Fibroblast of the conjunctiva (primary cell): Measurements from ENCODE around the gene NPTX1.

Source experiments
- DNase-seq: peaks from one replicate; pipeline ENCODE4 v3.0.0-alpha.2; 2010; ENCODE audit warnings: low read depth

NPTX1 gene

DNA sequence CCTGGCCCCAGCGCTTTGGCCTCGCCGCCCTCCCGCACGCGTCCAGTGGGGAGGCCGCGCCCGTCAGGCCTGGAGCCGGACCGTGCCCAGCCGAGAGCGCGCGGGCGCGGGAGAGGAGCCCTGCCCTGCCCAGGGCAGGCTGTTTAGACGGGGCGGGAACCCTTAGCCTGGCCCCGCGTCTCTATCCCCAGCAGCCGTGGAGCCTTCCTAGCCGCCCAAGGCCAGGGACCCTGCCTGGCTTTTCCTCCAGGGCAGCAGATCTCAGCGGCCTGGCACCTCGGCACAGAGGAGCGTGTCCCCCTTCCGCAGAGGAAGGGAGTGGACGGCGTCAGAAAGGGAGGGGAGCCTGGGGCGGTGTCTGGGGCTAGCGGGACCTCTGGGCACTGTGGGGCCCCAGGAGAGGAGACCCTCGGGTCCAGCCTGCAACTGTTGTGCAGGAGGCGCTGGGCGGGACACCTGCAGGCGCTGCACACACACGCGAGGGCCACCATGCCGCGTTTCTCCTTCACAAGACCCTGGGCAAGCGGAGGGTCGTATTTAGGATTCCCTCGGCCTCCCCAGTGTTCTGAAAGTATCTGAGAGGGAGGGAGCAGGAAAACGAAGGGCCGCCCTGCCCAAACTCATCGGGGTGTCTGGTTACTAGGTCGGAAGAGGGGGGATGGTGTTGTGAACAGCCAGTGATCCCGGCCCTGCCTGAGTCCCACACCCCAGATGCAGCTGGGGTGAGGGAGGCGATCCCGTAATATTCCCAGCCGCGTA is 2.3 kb upstream of the NPTX1 start:
- no peak for DNase-seq

DNA sequence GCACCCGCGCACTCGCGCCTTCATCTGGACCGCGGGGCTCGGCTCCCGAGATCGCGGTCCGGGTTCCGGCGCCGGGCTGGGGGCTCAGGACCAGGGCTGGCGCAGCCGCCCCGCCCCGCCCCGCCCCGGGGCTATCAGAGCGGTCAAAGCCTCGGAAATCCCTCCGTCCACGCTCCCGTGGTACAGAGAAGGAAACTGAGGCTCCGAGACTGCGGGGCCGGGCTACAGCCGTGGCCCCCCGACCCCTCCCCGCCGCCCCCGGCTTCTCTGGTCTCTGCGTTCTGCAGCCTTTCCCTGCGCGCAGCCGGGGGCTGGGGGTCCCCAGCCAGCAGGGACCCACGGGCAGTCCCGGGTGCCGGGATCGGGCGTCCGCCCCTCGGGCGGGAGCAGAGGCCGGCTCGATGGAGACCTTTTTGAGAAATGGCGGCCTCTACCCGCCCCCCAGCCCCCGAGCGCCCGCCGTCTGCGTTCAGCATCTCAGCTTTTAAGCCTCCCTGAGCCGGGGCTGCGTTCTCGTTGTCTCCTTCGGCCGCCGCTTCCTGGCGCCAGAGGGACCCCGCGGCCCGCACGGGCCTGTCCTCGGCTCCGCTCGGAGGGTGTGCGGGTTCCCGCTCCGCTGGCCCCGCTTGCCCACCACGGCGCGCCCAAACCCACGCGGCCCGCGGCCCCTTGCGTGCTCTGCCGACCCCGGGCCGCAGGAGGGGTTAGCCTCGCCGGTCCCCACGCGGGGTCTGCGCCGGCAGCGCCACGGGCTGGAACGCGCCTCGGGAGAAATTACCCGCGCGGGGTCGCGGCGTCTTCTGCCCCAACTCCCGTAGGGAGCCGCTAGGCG is 1.5 kb upstream of the NPTX1 start:
- DNase-seq = no peak

DNA sequence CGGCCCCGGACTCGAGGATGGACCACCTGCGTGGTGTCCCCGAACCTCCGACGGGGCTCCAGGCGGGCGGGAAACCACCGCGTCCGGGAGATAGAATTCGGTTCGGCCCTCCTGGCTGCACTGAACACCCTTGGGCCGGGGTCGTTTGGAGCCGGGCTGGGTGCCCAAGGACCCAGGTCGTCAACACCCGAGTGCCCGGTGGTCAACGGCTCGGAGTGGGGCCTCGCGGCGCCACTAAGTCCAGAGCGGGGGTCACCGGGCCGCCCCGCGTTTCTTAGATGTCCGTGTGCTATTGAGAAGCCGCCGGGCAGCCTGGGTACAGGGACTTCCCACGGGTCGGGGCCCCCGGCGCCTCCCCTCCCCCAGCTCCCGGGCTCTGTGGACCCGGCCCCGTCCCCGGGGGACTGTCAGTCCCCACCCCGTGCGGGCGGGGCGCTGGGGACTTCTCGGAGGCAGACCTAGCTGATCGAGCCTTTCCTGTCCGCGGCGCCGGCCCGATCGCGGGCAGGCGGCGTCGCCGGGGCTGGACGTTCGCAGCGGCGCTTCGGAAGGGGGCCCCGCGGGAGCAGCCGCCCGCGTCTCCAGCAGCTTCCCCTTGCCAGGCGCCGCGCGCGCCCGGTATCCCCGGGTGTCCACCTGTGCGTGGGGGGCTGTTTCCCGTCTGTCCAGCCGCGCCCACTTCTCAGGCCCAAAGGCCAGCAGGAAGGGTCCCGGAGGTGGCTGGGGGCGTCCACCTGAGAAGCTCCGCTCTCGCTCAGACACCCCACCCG is 655 bp upstream of the NPTX1 start:
- no peak for DNase-seq

DNA sequence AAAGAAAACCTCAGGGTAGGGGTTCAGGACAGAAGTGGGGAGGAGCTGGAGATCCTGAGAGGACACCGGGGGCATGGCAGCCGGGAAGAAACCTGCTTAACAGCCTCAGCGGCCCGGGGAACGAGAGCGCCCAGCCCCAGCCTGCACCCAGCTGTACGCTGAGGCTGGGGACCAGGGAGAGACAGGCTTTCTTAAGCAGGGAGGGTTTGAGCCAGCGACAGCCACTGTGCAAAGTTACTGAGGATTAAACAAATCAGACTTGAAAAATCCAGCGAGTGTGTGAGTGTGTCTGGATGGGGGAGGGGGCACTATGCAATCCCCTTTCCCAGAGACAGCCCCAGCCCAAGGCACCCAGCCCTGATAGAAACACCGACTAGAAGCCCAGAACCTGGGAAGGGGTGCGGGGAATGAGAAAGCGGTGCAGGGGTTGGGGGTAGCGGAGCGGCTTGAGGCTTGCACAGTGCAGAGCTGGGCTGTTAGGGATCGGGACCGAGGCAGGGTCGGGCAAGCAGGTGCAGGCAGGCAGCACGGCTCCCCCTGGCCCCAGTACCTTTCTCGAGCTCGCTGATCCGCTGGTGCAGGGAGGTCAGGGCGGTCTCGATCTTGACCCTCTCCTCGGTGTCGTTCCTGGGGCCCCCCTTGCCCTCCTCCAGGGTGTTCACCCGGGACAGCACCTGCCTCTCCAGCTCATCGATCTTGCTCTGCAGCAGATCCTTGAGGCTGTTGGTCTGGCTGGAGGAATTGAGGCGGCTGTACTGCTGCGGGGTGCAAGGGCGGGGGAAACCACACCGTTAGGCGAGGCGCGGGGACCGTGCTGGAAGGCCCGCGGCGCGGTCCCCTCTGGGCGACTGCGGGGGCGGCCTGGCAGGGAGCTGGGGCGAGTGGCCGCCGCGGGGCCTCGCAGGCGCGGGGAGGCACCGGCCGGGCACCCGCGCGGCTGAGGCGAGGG is 1.2 kb downstream of the NPTX1 start:
- no peak for DNase-seq

DNA sequence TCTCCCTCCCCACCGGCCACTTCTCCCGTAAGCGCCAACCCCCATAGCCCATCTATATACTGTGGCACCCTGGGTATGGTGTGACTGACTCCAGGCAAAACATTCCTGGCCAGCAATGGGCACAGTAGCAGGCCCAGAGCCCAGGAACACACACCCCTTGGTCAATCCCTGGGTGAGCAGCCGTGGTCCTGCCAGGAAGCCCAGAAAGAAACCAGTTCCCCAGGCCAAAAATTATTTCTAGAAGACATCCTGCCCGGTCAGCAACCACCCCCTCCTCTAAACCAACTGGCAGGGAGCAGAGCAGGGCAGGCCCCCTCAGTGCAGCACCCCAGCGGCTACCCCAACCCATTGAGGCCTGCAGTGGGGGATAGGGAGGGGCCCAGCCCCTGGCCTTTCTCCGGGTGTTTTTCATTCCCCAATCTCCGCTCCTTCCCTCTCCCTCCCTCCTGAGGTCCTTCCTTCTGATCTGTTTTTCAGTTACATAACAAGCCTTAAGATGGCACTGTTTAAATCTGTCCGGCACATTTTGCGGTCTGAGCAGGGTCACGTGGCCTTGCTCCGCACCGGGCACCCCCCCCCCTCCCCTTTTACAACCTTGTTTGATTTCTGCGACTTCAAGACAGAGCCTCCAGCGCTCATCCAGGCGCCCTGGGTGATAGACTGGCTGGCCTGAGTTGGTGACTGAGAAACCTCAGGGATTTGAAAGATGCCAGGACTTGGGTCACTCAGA is 2.0 kb downstream of the NPTX1 start:
- peak; percentile 17 for DNase-seq

DNA sequence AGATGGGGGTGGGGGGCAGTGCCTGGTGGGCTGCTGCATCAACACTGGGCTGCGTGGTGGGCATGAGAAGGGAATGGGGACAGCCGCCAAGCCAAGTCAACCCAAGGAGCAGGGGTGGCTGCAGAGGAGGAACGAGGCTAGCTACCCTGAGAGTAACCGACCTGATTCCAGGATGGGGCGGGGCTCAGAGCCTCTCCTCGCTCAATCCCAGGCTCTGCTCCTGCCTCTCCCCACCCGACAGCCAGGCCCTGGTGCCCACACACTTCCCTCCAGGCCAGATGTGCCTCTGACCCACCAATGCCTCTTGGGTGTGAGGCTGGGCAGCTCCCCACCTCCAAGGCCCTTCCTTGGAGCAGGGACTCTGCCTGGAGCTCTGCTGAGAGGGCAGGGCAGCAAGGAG is 2.7 kb downstream of the NPTX1 start:
- DNase-seq = no peak

DNA sequence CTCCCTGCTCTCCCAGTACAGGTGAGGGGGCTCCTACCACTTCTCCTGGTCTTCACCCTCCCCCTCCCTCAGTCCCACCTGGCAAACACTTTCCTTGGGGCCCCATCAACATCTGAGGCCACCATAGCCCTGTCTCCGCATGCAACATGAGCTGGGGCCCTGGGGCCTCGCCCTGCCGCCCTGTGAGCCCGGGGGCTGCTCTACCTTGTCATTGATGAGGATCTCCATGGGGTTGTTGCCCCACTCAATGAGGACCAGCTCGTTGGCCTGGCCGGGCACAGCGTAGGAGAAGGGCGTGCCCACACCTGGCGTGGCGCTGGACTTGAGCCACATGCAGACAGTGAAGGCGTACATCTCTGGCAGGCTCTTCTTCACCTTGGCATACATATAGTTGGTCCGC is 3.4 kb downstream of the NPTX1 start:
- DNase-seq = no peak

DNA sequence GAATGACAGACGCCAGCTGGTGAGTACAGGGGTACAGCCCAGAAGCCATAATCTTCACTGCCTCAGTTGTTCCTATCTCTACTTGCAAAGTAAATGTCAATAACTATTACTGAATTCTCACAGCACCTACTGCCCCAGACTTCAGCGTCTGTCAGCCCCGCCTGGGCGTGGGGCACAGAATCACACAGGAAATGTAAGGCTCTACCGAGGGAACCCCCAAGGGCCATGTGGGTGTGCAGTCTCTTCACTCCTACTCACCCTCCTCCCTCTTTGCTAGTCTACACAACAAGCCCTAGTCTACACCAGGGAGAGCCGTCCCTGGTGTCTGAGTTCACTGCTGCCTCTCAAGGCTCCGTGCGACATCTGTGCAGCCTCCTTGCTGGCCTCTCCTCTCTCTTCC is 4.5 kb downstream of the NPTX1 start:
- no peak for DNase-seq

DNA sequence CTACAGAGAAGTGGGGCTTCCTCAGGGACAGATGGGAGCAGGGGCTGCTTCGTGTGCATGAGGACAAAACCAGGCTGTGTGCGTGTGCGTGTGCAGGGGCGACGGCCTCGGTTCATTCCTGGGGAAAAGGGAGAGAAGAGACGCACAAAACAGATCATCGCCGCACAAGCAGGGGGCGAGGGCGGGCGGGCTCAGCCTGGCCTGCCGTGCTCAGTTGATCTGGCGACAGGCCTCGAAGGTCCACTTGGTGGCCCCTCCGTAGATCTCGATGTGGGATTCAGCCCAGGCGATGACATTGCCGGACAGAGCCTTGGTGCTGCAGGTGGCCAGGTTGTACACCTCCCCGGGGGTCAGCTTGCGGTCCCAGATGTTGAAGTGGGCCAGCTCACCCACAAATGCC is 5.8 kb downstream of the NPTX1 start:
- no peak for DNase-seq

DNA sequence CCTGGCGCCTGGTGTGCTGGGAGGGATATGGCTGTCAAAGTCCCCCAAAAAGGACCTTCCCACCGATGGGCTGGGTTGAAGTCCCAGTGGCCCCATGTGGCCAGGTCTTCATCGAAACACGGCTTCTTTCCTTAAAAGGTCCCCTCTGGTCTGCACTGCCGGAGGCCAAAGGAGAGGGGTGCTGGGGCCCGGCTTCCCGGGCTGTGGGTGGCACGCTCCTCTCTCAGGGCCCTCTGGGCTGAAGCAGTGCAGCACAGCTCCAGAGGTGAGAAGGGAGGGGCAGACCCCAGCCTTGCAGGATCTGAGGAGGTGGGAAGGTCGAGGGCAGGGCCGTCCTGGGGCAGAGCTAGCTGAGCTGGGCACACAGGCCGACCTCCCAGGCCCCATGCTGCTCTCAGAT is 6.7 kb downstream of the NPTX1 start:
- no peak for DNase-seq

DNA sequence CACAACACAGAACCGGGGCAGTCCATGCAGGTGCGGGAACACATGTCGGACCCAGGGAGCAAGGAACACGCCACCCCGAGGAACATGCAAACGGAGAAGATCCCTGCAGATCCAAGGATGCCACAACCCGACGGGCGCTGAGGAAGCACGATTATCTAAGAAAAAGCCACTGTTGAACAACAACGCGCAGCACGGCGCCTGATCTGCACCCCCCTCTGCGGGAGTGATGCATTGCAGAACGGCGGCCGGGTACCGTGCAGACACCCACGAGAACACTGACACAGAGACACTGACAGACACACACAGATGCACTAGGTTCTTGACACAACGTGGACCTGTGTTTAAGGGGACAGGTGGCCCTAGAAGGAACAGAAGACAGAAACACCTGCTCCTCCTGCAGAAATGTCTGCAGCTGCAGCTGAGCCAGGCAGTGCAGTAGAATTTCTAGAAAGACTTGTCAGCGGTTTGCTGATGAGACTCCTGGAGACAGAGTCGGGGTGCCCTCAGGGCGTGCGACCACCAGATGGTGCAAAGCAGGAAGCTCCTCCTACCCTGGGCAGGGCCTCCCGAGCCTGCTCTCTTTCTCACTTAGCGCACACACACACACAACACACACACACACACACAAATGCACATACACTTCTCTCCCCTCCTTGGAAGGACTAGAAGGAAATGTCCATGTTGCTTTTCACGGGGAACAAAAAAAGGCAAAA is 7.5 kb downstream of the NPTX1 start:
- DNase-seq = no peak

DNA sequence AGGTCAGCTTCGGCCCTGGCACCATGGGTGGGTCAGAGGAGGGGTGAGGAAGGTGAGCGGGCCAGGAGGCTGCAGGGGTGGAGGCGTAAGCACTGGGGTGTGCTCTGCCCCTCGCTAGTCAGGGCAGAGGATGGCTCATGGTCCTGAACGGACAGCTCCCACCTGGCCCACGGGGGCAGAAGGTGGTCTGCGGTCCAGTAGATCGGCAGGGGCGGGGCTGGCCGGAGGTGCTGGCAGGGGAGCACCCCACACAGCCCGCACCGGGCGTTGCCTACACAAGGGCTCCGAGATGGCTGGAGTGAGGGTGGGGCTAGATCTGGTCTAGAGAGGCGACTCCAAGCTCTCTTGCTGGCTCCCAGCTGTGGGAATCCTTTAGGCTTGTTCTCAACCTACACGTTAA is 8.2 kb downstream of the NPTX1 start:
- DNase-seq = no peak

DNA sequence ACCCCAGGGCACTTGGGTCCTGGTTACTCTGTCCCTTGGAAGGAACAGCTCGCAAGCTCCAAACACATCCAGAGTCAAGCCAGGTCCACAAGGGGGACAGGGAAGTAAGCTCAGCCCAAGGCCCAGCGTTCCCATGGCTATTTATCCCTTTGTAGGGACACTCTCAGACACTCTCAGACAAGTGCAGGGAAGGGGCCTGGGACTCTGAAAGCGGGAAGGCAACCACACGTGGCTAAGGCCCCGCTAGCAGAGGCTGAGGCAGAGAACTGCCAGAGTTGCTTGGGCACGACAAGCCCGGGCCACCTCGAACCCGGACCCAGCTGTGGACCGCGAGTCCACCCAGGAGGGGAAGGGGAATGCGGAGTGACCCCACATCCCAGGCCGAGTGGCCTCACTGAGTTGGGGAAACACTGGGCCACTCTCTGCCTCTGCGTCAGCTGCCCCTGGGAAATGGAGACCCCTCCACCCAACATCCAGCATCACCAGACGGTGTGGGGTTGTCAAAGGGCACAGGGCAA is 10.2 kb downstream of the NPTX1 start:
- no peak for DNase-seq

DNA sequence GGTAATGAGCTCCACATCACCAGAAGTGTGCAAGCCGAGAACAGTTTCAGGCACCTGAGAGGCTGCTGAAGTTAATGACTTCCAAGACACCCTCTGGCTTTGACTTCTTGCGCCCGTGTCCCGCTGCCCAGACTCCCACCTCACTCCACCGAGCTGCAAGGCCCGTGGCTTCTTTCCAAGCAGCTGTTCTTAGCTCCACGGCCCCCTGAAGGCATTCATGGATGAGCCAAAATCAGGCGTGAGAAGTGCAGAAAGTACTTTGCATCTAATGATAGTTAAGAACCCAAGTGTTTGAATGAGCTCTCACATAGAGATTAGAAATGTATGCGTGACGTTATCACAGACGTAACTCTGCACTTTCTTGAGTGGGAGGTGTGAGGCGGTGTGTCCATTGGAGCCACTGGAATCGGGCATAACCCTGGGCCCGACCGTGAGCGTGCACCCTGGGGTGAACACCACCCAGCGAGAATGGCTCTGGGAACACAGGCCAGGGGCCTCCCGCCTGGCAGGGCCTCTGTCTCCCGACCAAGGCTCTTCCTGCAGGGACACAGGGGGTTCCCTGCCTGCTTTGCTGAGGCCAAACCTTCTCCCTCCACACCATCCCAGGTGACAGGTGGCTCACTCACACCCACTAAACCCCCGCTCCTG is 11.0 kb downstream of the NPTX1 start:
- no peak for DNase-seq

DNA sequence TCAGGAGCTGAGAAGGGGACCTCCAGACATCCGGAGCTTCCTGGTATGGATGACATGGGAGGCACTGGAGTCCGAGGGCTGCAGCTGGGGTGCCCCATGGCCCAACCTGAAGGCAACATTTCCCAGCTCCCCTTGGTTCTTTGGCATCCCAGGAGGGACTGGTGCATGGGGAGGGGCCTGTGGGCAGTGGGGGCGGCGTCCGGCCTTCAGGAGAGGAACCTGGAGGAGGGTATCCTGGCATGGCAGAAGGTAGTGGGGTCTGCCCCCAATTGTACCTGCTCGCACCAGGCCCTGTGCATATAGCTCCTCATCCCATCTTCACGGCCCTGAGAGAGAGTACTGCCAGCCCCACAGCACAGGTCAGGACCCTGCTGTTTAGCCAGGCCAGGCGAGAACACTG is 11.9 kb downstream of the NPTX1 start:
- no peak for DNase-seq

DNA sequence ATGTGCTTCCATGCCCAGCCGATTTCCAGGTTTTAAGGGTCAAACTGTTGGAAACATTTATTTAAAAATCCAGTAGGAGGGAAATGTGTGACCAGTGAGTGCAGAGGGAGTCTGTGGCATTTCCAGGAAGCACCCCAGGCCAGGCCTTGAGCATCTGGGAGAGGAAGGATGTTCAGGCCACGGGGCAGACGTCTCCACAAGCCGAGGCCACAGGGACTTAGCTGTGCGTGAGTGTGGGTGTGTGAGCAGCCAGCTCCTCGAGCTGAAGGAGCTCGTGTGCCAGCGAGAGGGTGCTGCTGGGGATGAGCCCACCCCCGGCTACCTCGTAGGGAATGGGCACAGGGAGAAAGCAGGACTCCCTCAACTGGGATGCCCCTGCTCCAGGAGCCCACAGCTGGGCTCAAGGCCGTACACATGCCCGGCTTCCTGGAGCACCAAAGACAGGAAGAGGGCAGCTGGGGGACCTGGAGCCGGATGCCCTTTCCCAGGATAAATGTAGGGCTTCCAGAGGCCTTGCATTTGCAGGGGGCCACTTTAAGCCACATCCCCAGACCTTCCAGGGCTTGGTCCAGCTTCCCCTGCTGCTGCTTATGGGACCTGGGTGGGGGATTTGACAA is 12.5 kb downstream of the NPTX1 start:
- DNase-seq = no peak

DNA sequence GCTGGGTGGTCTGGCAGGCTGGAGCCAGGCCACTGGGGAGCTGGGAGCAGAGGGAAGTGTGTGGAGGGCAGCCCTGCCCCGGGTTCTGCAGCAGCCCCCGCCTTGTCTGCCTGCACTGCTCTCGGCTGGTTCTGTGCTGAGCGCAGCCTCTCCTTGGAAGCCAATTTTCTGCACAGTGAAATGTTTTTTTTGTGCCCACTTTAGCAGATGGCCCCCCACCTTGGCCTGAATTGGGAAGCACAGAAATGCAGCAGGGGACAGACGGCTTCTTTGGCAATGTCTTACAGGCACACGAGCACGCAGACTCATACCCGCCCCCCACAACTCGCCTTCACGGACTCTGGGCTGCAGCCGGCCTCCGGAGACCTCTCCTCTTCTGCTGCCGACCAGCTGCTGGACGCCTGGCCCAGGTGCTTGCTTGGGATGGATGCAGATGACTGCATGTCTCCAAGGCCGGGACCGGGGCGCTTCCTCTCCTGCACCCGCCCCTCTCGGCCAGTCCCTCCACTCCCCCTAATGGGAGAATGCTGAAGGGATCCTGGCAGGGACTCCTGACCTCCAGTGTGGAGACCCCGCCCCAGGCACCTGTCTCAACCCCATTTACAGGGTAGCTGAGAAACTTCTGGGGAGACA is 14.8 kb downstream of the NPTX1 start:
- no peak for DNase-seq

DNA sequence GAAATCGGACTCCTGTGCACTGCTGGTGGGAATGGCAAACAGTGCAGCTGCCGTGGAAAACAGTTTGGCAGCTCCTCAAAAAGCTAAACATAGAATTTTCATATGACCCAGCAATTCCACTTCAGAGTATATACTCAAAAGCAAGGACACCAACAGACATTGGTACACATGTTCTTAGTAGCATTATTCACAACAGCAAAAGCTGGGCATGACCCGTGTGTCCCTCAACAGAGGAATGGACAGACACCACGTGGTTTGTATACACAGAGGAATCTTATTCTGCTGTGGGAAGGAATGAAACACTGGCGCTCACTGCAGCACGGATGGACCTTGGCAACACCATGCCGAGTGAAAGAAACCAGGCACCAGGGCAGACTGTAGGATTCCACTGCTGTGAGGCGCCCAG is 16.0 kb downstream of the NPTX1 start:
- DNase-seq = no peak

DNA sequence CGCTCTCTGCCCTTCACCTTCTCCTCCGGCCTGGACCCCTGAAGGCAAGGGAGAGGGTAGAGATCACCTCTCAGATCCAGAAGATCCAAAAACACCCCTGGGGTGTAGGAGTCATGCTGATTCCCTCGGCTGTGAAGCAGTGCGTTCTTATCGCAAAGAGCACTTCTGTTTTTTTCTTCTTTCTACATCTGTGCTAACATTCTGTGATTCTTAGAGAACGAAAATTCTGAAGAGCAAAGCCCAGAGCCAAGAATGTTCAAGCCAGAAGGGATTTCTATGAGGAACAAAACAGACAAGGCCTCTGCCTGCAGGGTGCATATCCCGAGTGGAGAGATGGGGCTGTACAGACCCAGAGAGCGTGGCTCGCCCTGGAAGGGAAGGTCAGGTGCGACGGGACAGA is 17.2 kb downstream of the NPTX1 start:
- no peak for DNase-seq
